ENCODE results near the gene CDK14.

DNA sequence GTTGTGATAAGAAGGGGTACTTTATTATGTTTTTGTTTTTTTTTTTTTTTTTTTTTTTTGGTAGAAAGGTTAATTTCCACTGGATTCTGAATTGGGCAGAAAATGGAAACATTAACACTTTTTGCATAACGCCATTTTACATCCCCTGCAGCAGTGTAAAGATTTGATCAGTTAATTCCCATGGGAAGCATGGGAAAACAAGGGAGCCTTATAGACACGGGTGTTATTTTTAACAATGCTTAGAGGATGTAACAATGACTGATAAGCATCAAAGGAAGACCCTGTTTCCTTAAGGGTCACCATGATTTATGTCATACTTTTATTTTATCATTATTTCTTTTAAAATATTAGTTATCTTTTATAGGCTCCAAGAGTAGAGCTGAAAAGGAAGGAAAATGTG lies 140.2 kb downstream of the CDK14 start:
- TF ChIP-seq, protein P1, sequence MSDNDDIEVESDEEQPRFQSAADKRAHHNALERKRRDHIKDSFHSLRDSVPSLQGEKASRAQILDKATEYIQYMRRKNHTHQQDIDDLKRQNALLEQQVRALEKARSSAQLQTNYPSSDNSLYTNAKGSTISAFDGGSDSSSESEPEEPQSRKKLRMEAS (IDR thresholded peaks at IDR 0.05), result no peak
- TF ChIP-seq FOXA1 (IDR thresholded peaks at IDR 0.05), result no peak
- TF ChIP-seq, protein P2, sequence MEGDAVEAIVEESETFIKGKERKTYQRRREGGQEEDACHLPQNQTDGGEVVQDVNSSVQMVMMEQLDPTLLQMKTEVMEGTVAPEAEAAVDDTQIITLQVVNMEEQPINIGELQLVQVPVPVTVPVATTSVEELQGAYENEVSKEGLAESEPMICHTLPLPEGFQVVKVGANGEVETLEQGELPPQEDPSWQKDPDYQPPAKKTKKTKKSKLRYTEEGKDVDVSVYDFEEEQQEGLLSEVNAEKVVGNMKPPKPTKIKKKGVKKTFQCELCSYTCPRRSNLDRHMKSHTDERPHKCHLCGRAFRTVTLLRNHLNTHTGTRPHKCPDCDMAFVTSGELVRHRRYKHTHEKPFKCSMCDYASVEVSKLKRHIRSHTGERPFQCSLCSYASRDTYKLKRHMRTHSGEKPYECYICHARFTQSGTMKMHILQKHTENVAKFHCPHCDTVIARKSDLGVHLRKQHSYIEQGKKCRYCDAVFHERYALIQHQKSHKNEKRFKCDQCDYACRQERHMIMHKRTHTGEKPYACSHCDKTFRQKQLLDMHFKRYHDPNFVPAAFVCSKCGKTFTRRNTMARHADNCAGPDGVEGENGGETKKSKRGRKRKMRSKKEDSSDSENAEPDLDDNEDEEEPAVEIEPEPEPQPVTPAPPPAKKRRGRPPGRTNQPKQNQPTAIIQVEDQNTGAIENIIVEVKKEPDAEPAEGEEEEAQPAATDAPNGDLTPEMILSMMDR (IDR thresholded peaks at IDR 0.05; ENCODE audit: low read depth, low read length, missing input control), result no peak
- TF ChIP-seq EGR1 (IDR thresholded peaks at IDR 0.05; ENCODE audit: low read depth in 2 of 2), result no peak
- TF ChIP-seq, protein P3, sequence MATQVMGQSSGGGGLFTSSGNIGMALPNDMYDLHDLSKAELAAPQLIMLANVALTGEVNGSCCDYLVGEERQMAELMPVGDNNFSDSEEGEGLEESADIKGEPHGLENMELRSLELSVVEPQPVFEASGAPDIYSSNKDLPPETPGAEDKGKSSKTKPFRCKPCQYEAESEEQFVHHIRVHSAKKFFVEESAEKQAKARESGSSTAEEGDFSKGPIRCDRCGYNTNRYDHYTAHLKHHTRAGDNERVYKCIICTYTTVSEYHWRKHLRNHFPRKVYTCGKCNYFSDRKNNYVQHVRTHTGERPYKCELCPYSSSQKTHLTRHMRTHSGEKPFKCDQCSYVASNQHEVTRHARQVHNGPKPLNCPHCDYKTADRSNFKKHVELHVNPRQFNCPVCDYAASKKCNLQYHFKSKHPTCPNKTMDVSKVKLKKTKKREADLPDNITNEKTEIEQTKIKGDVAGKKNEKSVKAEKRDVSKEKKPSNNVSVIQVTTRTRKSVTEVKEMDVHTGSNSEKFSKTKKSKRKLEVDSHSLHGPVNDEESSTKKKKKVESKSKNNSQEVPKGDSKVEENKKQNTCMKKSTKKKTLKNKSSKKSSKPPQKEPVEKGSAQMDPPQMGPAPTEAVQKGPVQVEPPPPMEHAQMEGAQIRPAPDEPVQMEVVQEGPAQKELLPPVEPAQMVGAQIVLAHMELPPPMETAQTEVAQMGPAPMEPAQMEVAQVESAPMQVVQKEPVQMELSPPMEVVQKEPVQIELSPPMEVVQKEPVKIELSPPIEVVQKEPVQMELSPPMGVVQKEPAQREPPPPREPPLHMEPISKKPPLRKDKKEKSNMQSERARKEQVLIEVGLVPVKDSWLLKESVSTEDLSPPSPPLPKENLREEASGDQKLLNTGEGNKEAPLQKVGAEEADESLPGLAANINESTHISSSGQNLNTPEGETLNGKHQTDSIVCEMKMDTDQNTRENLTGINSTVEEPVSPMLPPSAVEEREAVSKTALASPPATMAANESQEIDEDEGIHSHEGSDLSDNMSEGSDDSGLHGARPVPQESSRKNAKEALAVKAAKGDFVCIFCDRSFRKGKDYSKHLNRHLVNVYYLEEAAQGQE (IDR thresholded peaks at IDR 0.05), result no peak
